HG03280 (cell line): ENCODE data around the gene CAV1.

Experiments used
- ATAC-seq: cut with Tn5 transposase; IDR thresholded peaks from one replicate; pipeline ENCODE4 v1.9.1; 2021; ENCODE audit warnings: mild to moderate bottlenecking, moderate library complexity; ENCODE audit not compliant: unreplicated experiment

Gene CAV1

GRCh38 chr7:116597384-116597783, 72.5 kb downstream of the CAV1 start:
- ATAC-seq: no peak

GRCh38 chr7:116598278-116598677, 73.4 kb downstream of the CAV1 start:
- ATAC-seq: no peak

- no peak for ATAC-seq
These were observed 74.0 kb downstream of the CAV1 start for GRCh38 chr7:116598861-116599260.

DNA sequence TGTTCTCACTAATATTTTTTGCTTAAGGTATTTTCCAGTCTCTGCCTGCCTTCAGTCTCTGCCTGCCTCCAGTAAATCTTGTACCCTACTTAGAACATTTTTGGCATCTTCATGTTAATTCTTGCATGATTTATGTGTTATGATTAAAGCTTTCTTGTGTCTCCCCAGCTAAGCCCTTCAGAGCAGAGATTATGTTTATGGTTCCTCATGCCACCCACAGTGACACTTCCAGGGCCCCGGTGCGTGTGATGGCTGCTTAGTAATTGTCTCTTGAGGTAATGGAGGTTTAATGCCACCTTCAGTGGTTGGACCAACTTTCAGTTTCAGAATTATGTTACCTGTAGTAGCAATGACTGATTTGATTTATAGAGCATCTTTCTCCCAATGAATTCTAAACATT, 76.6 kb downstream of the CAV1 start:
- no peak for ATAC-seq

DNA sequence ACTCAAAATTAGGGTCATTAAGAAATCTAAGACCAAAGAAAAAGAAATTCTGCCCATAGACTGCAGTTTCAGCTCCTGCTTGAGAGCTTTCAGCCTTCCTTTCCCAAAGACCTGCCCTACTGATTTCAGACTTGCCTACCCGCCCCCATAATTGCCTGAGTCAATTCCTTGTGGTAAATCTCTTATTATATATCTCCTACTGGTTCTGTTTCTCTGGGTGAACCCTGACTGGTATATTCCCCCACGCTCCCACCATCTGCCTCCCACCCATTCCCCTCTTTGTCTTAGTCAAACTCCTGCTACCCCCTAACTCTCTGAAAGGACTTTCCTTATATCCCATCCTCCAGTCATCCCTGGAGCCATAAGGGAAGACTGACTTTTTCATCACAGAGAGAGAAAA, 82.5 kb downstream of the CAV1 start:
- no peak for ATAC-seq

- no peak for ATAC-seq
These were observed 85.4 kb downstream of the CAV1 start for GRCh38 chr7:116610210-116610609.

DNA sequence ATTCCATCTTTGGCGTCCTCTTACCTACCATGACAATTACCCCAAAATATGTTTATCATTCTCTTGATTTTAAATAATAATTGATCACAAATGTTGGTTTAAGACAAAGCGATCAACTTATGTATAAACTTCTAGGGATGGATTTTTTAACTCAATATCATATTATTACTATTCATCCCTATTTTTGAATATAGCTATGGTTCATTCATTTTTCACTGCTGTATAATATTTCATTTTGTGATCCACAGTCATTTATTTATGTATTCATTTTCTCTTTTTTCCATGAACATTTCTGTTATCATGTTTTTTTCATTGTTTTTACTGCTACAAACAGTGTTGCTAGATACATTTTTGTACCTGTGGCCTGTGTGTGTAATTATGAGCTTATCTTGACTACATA, 85.9 kb downstream of the CAV1 start:
- no peak for ATAC-seq
